Pulmonary artery endothelial cell (primary cell): ENCODE results near the gene INSRR. TPM values are rescaled to one million over a fixed set of nuclear protein-coding genes. Genes with fewer than 3 reads are reported as not detected.

Source experiments
- DNase-seq: peaks from one replicate; pipeline ENCODE4 v3.0.0-alpha.2; 2011; ENCODE audit warnings: low read depth, low spot score
- total RNA-seq: library from RNA; depleted of rRNA; stranded (reverse); fragments of >200 nt; gene quantifications from 2 replicates; pipeline ENCODE4 v1.2.3, GENCODE V29; 2014

Gene INSRR
- total RNA-seq, 1 donor from 2014 or later: not detected

- no peak for DNase-seq
These were observed 50.5 kb downstream of the INSRR start for GRCh38 chr1:156808186-156809030.

GRCh38 chr1:156807627-156808026 is 51.3 kb downstream of the INSRR start:
- no peak for DNase-seq

GRCh38 chr1:156806512-156807440 is 52.1 kb downstream of the INSRR start:
- DNase-seq: no peak

- DNase-seq: no peak
These were observed 53.0 kb downstream of the INSRR start for GRCh38 chr1:156805766-156806511.

- no peak for DNase-seq
These were observed 54.2 kb downstream of the INSRR start for GRCh38 chr1:156804572-156805243.

- DNase-seq: no peak
These were observed 54.9 kb downstream of the INSRR start for GRCh38 chr1:156804026-156804425.

- DNase-seq: no peak
These were observed 55.6 kb downstream of the INSRR start for GRCh38 chr1:156803086-156803851.

GRCh38 chr1:156802421-156802935 is 56.4 kb downstream of the INSRR start:
- DNase-seq: no peak

- DNase-seq: no peak
These were observed 57.4 kb downstream of the INSRR start for GRCh38 chr1:156801409-156802121.

- DNase-seq: no peak
These were observed 61.6 kb downstream of the INSRR start for GRCh38 chr1:156797212-156797871.

- DNase-seq: no peak
These were observed 62.4 kb downstream of the INSRR start for GRCh38 chr1:156796340-156797097.

- DNase-seq: no peak
These were observed 63.1 kb downstream of the INSRR start for GRCh38 chr1:156795787-156796186.

- DNase-seq: no peak
These were observed 63.6 kb downstream of the INSRR start for GRCh38 chr1:156795374-156795733.

- DNase-seq: no peak
These were observed 64.2 kb downstream of the INSRR start for GRCh38 chr1:156794506-156795373.
